HG03097 (cell line): ENCODE results near the gene F2RL3.
"Not testable (repeated sequence)": the region's sequence is repeated elsewhere in the genome, so short reads cannot be mapped to it uniquely, and the experiment has no call there.

ENCODE experiments used
- ATAC-seq: cut with Tn5 transposase; IDR thresholded peaks from one replicate; pipeline ENCODE4 v1.9.1; 2021; ENCODE audit not compliant: unreplicated experiment, low FRiP score

Gene F2RL3

GRCh38 chr19:16874250-16874977 lies 14.4 kb upstream of the F2RL3 start:
- no peak for ATAC-seq

- ATAC-seq = not testable (repeated sequence)
Measured at GRCh38 chr19:16874978-16875299, 13.9 kb upstream of the F2RL3 start.

GRCh38 chr19:16875584-16876555 lies 12.9 kb upstream of the F2RL3 start:
- ATAC-seq = no peak

- ATAC-seq = no peak
Measured at GRCh38 chr19:16876904-16877361, 11.9 kb upstream of the F2RL3 start.

DNA sequence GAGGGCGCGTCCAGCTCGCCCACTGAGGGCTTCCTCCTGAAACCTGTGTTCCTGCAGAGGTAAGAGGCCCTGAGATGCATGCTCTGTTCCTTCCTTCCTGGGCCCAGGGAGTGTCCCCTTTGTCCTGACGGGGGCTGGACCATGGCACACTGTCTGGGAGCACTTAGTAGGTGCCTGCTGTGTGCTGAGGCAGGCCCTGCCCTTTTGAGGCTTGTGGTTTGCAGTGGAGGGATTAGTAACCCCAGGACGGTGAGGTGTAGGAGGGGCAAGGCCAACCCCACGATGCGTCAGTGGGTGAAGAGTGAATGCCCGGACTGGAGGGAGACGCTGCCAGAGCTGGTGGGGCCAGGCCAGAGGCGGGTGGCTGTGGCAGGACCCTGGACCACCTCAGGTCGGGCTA lies 11.2 kb upstream of the F2RL3 start:
- no peak for ATAC-seq

DNA sequence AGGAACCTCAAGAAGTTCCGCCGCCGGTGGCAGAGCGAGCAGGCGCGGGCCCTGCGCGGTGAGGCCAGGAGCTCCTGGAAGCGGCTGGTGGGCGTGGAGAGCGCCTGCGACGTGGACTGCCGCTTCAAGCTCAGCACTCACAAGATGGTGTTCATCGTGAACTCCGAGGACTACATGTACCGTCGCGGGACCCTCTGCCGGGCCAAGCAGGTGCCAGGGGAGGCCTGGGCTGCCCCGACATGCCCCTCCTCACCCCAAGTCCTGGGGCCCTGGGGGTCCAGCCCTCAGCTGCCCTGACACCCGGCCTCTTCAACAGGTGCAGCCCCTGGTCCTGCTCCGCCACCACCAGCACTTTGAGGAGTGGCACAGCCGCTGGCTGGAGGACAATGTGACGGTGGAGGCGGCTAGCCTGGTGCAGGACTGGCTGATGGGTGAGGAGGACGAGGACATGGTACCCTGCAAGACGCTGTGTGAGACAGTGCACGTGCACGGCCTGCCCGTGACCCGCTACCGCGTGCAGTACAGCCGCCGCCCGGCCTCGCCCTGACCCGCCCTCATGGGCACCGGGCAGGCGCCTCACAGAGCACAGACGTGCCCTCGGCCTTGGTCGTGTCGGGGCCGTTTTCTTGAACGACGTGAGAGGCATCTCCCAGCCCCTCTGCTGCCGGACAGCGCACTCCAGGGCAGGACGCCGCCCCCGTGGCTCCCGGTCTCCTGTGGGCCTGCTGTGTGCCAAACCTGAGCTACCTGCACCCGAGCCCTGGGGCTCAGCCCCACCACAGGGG lies 10.4 kb upstream of the F2RL3 start:
- ATAC-seq = no peak

- no peak for ATAC-seq
Measured at GRCh38 chr19:16880884-16881554, 7.8 kb upstream of the F2RL3 start.

GRCh38 chr19:16882146-16882545 lies 6.7 kb upstream of the F2RL3 start:
- ATAC-seq = no peak

- ATAC-seq = no peak
Measured at GRCh38 chr19:16883522-16883921, 5.3 kb upstream of the F2RL3 start.

GRCh38 chr19:16885166-16885565 lies 3.6 kb upstream of the F2RL3 start:
- no peak for ATAC-seq

GRCh38 chr19:16886305-16886880 lies 2.4 kb upstream of the F2RL3 start:
- ATAC-seq = no peak

DNA sequence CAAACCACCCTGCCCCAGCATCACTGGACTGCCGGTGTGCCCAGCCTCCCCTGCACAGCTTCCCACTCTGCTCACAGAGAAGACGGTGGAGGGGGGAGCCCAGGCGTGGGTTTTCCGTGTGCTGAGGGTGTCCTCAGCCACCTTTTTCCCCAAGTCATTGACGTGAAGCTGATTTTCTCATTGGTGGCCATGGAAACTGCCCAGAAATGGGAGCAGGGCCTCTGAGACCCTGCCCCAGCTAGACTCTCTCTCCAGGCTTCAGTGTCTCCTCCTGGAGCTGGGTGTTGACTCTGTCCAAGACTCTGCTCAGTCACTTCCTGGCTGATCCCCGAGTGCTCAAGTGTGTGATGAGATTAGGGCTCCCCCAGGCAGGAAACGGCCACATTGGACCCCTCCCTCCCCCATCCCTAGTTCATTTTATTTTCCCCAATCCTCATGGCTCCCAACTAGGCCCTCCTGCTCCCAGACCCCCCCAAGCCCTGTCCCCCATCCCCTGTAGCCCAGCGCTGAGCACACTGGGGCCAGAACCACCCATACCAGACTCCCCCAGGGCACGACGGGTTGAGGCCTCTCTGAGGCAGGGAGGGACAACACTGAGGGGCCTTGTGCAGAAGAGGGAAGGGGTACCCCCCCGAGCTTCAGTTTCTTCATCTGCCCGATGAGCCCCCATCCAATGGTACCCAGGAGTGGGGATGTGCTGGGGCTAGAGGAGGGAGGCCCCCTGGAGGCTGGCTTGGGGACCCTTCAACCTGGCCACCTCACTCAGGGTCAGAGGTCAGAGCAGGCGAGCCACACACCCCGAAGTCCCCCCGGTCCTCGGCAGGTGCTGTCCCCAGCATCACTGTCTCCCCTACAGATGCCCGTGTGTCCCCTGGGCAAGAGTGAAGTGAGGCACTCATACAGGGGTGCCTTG lies 1.2 kb upstream of the F2RL3 start:
- no peak for ATAC-seq

- ATAC-seq = no peak
Measured at GRCh38 chr19:16889366-16889882, 625 bp downstream of the F2RL3 start.

DNA sequence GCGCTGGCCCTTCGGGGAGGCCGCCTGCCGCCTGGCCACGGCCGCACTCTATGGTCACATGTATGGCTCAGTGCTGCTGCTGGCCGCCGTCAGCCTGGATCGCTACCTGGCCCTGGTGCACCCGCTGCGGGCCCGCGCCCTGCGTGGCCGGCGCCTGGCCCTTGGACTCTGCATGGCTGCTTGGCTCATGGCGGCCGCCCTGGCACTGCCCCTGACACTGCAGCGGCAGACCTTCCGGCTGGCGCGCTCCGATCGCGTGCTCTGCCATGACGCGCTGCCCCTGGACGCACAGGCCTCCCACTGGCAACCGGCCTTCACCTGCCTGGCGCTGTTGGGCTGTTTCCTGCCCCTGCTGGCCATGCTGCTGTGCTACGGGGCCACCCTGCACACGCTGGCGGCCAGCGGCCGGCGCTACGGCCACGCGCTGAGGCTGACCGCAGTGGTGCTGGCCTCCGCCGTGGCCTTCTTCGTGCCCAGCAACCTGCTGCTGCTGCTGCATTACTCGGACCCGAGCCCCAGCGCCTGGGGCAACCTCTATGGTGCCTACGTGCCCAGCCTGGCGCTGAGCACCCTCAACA lies 1.2 kb downstream of the F2RL3 start:
- ATAC-seq = no peak

DNA sequence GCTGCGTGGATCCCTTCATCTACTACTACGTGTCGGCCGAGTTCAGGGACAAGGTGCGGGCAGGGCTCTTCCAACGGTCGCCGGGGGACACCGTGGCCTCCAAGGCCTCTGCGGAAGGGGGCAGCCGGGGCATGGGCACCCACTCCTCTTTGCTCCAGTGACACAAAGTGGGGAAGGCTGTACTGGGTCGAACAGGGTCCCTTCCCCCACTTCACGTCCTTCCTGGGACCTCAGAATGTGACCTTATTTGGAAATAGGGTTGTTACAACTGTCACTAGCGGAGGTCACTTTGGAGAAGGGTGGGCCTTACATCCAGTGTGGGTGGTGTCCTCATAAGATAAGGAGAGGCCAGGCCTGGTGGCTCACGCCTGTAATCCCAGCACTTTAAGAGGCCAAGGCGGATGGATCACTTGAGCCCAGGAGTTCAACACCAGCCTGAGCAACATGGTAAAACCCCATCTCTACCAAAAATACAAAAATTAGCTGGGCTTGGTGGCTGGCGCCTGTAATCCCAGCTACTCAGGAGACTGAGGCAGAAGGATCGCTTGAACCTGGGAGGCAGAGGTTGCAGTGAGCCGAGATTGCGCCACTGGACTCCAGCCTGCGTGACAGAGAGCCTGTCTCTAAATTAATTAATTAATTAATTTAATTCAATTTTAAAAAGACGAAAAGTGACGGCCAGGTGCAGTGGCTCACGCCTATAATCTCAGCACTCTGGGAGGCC lies 1.8 kb downstream of the F2RL3 start:
- ATAC-seq = no peak

DNA sequence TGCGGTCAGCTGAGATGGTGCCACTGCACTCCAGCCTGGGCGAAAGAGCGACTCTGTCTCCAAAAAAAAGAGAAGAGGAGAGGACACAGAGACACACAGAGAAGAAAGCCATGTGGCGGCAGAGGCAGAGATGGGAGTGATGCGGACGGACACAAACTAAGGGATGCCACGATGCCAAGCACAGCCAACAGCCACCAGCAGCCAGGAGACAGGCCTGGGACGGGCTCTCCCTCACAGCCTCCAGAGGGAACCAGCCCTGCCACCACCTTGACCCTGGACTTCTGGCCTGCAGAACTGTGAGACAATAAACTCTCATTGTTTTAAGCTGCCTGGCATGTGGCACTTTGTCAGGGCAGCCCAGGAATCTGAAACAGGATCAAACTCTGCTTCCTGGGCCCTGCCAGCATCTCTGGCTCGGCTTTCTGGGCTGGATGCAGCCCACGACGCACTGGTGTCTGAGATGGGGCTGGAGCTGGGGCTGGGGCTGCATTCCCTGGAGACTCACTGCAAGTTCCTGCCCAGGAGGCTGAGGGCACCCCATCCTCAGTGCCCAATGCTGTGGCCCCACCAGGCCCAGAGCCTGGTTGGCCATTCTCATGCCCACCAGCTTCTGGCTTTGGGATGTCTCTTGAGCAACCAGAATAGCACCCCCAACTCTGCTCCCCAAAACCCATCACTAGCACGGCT lies 3.0 kb downstream of the F2RL3 start:
- no peak for ATAC-seq

GRCh38 chr19:16892436-16892835 lies 3.6 kb downstream of the F2RL3 start:
- ATAC-seq = no peak
